Stimulated activated CD8-positive, alpha-beta memory T cell treated with anti-CD3 and anti-CD28 coated beads, Interleukin-12 subunit alpha, Interleukin-12 subunit beta, amount 100 ng/mL, for 24 hours (primary cell): ENCODE data around the gene CCDC17.

Experiments
- DNase-seq: peaks from one replicate; pipeline ENCODE4 v3.0.0-alpha.2; 2020; ENCODE audit errors: extremely low read depth

Gene CCDC17

DNA sequence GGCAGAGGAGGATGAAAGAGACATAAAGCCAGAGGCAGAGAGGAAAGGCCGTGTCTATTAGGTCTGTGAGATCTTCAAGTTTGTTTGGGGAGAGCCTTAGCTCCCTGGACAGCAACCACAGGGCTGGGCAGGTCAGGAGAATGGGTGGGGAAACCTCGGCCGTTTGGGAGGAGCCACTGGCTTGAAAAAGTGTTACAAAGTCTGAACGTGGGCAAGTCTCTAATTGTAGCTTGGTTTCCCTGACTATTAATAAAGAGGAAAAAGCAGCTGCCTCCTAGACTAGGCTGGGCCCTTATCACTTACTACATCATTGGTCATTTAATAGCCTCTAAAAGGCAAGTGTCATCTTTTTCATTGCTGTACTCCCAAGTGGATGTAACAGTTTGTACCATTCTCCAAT, at the start of gene CCDC17:
TSS of gene CCDC17 (minus strand) at position 83 of the 400 bp plus-strand sequence. CDS start 145 bp downstream, outside the sequence.
- no peak for DNase-seq

DNA sequence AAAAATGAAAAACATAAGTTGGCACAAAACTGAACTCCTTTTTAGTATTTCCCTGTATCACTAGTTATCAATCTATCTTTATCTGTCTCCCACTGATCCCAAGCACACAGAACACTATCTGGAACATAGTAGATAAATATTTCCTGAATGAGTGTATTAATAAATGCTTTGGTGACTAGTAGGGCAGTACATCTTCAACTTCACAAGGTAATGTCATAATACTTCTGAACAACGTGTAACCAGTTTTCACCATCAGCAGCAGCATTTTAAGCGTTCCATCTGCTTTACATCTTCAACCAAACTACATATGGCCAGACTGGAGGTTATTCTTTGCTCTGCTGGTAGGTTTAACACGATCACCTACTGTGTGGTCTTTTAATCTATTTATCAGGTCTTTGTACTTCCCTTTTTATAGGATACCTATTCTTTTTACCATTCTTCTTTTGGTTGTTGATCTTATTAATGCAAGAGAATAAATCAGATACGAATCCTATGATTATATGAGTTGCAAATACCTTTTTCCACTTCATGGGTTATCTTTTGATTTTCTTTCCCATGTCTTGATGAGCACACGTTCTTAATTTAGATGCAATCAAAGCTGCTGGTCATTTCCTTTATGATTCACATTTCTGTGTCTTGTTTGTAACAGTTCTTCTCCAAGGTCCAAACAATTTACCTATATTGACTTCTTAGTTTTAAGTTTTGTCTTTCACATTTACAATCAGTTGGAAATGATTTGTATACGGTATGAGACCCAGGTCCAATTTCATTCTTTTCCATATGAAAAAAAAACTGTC, 46.2 kb upstream of the CCDC17 start:
- no peak for DNase-seq

DNA sequence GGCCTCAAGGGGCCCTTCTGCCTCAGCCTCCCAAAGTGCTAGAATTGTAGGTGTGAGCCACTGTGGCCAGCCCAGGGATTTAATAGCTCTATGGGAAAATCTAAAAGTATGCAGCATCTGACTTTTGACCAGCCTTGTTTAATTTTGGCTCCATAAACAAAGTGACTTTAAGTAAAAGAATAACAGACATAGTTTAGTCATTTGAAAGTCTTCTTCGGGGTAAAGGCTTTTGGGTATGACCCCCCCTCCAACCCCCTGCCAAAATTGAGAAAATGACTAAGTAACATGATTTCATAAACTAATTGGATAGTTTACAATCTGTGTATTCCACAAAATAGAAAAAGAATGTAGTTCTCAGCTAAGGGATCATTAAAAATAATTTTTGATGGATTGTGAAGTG, 45.5 kb upstream of the CCDC17 start:
- no peak for DNase-seq

DNA sequence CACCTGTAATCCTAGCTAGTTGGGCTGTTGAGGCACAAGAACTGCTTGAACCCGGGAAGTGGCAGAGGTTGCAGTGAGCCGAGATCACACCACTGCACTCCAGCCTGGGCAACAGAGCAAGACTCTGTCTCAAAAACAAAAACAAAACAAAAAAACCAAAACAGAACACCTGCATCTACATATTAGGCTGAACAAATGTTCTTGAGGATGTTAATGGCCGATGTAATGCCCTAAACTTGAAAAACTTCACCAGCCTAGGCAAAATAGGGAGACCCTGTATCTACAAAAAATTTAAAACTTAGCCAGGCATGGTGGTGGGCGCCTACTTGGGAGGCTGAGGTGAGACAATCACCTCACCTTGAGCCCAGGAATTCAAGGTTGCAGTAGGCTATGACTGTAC, 44.7 kb upstream of the CCDC17 start:
- DNase-seq = no peak

DNA sequence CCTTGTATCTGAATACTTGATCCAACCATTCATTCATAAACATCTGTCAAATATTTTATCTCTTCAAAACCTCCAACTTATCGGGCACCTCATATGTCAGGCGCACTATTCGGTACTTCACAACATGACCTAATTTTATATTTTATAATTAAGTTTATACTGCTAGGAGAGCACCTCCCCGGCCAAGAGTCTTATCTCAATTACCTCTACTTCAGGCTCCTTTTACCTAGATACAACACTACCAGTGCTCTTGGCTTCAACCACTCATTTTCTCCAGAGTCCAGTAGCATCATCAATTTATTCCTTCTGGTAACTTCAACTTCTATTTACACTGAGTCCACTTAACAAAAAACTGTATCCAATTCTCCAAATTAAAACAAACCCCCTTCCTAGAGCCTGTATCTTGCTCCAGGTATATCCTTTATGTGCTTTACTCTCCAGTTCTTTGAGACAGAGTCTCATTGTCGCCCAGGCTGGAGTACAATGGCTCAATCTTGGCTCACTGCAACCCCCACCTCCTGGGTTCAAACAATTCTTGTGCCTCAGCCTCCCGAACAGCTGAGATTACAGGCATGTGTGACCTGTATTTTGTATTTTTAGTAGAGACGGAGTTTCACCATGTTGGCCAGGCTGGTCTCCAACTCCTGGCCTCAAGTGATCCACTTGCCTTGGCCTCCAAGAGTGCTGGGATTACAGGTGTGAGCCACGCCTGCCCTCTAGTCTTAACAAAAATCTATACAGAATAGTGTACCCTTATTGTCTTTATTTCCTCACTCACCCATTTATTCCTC, 43.7 kb upstream of the CCDC17 start:
- no peak for DNase-seq

DNA sequence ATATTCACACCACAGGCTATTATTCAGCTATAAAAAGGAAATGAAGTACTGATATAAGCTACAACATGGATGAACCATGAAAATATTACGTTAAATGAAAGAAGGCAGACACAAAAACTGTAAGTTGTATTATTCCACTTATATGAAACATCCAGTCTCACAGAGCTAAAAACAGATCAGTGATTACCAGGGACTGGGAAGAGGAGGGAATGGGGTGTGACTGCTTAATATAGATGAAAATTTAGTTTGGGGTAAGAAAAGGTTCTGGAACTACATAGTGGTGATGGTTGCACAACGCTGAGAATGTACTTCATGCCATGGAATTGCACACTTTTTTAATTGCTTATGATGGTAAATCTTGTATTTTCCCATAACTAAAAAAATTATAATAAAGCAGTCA, 43.0 kb upstream of the CCDC17 start:
- DNase-seq = no peak

DNA sequence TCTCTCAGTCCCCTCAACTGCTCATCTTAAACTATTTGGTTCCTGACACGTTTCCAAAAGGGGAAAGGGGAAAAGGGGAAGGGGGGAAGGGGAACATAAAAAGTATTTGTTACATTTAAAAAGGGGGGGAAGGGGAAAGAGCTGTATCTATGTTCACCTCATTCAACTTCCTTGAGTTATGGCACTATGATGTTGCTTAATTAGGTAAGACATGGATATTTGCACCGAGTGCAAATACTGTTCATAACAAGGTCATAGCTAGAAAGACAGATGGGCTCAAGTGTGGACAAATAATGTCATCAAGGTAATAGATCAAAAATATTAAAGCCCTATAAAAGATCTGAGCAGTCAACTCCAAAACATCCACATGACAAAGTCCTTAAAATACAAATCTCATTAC, 36.5 kb upstream of the CCDC17 start:
- no peak for DNase-seq

DNA sequence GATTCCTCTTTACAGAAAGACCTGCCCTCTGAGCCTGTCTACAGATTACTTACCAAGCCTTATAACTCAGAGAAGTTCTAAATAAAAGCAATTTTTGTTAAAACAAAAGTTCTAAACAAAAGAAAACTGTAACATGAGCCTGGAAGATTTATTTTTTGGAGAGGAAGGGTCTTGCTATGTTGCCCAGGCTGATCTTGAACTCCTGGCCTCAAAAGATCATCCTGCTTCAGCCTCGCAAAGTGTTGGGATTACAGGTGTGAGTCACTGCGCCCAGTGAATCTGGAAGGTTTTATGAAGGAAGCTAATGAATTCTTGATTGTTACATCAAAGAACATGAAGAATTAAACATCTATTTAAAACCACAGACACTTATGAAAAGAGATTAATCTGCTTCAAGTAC, 35.4 kb upstream of the CCDC17 start:
- DNase-seq = no peak

DNA sequence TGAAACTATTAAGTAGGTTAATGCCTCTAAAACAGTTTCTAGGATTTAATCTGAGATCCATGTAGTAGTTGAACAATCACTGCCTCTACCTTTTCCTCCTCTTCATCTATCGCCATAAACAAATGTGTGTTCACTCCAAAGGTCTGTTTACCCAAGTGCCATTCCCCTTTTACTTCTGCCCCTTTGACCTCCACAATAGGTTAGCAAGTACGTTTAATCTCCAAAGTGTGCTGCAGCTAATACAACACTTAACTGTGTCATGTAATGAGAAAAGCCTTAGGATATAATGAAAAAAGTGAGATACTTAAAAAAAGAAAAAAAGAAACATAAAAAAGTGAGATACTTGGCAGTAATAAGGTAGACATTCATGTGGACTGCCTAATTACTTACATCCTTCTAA, 34.3 kb upstream of the CCDC17 start:
- DNase-seq = no peak

DNA sequence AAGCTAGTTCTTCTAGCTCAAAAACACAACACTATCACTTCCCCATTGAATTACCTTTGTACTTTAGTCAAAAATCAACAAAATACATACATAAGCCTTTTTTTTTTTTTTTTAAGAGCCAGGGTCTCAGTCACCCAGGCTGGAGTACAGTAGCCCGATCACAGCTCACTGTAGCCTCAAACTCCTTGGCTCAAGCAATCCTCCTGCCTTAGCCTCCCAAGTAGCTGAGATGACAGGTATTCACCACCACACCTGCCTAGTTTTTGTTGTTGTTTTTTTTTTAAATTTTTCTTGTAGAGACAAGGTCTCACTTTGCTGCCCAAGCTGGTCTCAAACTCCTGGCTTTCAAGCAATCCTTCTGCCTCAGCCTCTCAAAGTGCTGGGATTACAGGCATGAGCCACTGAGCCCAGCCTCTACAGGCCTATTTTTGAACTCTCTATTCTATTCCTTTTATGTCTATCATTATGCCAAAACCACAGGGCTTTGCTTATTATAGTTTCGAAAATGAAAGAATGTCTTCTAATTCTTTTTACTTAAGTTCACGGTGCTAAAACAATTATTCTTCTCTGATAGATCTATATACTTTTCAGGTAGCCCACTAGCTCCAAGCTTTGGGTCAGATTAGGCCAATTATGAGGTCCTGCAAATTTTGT, 32.8 kb upstream of the CCDC17 start:
- DNase-seq = no peak

DNA sequence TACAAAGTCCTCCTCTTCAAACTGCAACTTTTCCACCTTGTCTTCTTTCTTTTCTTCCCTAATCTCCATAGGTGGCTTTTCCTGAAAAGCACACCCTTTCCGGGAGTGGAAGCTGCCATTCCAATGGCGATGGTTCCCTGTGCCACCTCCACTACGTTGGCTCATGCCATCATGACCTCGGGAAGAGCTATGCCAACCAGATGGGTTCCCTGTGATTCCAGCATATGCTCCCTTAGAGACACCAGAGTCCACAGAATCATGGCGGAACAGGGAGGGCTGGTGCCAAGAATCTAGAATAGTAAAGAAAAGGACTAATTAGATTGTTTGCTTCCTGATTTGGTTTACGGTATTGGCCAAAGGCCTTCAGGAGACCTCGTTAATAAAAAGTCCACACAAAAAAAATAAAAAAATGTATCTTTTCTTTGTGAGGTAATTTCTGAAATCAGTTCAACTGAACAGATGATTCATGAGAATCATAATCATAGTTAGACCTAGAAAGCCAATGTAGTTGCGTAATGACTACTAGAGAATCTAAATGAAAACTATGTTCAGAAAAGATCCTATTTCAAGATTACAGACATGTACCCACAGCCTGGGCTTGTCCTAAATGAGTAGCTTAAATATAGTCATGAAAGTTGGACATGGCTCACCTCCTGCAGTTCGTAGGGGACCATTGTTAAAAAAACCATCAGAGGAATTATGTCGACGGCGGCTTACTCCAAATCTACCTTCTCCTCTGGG, 30.9 kb upstream of the CCDC17 start:
- DNase-seq = no peak

DNA sequence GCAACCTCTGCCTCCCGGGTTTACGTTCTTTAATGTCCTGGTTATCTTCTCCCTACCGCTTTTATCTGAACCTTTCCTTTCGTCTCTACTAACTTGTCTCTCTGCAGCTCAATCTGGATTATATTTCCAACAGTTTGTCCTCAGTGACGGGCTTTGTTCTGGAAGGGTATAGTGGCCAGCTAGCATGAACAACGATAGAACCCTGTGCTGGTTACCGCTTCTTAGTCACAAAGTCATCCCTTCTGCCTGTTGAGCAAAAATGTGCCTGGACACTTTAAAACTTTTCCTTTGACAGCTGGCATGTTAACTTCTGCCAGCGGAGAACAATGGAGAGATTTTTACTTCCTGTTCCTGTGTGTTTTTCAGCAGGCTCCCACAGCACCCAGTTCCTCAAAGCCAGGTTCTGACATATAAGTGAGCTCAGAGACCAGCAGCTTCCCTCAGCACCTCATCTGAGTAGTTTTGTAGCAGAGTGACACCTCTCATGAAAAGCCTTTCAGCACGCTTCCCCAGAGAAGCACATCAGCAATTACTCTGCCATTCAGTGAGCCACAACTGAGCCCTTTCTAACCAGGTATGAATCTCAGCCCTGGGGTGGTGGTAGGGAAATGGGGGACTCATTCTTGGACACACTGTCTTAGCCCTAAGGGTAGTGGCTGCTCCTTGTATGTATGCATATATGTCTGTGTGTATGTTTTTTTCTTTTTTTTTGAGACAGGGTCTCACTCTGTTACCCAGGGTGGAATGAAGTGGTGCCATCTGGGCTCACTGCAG, 23.6 kb upstream of the CCDC17 start:
- no peak for DNase-seq

DNA sequence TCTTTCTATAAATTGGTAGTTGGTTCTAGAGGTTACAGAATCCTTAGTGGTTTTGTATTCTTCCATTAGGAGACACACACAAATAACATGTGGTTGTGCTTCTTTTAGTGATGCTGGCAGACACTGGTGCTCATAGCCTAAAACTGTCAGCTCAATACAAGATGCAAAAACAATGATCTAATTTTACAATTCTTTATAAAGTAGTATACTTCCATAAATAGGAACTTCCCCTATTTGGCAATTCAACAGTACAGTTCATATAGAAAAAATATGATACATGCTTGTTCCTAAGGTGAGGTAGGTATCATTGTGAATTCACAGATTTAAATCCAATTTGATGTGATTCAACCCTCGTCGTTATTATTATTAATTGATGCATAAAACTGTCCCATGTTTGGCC, 20.8 kb upstream of the CCDC17 start:
- no peak for DNase-seq

DNA sequence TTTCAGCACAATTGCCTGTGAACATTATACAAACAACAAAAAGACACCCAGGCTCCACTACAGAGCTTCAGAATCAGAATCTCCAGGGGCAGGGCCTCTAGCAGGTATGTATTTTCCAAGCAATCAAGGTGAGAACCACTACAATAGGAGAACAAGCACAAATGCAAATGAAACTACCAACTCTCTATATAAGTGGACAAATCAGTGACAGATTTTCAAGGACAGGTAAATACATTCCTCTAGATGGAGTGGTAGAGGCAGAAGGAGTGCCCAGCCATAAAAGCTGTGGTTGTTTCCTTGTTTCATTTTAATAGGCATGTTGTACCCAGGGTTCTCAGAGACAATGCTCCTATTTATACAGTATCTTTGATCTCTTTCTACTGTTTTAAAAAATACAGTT, 20.1 kb upstream of the CCDC17 start:
- DNase-seq = no peak

DNA sequence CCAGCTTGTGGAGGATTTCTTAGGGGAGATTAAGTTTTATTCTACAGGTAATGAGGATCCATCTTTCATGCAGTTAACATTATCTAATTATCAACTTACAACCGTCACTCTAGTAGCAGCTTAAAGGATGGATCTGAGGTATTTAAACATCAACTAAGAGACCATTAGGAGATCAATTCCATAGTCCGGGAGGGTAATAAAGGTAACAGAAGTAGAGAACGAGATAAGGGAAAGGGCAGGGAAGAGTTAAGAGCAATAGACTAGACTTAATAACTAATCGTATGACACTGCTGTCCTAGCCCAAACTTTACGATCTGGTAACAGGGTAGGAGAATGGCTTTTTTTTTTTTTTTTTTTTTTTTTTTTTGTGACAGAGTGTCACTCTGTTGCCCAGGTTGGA, 19.5 kb upstream of the CCDC17 start:
- no peak for DNase-seq

DNA sequence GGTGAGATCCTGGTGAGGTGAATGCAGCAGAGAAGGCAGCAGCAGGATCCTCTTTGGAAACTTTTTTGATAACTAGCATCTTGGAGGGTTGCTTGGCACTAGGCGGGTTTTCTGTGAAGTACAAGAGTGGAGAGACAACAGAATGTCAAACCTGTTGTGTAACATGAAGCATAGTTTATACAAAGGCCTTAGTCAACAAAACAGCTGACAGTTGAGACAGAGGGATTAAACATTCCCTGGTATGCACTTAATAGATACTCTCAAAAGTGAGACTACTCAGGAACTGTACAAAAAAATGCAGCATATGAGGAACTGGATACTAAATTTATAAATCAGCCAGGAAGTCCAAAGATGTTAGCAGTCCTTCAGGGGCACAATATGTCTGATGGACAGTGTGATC, 16.4 kb upstream of the CCDC17 start:
- DNase-seq = no peak

DNA sequence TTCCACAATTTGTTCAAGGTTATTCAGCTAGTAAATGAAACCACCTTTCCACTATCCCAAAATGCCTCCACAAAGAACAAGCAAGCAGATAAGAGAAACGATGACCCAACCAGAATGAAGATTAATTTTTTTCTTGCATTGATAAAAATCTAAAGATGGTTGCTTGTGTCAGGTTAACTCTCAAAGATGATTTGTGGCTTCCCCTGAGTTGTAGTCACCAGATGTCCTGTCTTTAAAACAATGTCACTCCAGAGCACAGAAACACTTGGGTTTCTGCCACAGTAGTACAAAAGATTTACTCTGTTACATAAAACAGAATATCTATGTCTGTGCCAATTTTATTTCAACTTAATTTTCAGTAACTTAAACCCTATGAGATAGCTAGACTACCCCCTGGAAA, 11.4 kb upstream of the CCDC17 start:
- no peak for DNase-seq

DNA sequence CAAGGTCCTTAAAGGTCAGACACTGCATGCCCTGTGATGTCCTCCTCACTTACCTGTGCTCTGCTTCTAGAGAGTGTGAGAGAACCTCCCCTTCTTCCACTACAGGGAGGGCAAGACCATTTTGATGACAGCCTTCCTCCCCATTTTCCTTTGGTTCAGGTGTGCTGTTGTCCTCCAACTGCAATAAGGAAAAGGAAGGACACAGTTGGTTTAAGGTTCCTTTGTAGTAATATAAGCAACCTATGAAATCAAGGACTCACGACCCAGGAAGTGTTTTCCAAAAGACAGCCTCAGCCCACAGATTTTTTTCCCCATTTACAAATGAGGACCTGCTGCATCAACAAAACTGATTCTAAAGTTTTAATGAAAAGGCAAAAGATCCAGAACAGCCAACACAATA, 6.6 kb upstream of the CCDC17 start:
- no peak for DNase-seq

DNA sequence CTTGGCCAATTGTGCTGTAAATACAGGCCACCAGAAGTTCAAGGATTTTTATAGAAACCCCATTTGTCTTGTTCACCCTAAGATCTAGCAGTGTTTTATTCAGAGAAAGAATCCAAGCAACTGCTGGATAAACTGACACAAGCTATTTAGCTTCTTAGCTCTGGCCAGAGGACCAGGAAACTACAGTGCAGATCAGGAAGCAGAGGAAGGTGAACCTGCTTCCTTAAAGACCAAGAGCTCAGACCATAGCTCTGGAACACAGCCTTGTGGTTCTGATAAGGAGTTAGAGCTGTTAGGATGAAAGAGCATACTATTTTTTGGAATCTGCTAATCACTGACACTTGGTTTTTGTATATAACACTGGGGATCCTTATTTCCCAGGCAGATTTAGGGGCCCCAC, 5.2 kb upstream of the CCDC17 start:
- DNase-seq = no peak

DNA sequence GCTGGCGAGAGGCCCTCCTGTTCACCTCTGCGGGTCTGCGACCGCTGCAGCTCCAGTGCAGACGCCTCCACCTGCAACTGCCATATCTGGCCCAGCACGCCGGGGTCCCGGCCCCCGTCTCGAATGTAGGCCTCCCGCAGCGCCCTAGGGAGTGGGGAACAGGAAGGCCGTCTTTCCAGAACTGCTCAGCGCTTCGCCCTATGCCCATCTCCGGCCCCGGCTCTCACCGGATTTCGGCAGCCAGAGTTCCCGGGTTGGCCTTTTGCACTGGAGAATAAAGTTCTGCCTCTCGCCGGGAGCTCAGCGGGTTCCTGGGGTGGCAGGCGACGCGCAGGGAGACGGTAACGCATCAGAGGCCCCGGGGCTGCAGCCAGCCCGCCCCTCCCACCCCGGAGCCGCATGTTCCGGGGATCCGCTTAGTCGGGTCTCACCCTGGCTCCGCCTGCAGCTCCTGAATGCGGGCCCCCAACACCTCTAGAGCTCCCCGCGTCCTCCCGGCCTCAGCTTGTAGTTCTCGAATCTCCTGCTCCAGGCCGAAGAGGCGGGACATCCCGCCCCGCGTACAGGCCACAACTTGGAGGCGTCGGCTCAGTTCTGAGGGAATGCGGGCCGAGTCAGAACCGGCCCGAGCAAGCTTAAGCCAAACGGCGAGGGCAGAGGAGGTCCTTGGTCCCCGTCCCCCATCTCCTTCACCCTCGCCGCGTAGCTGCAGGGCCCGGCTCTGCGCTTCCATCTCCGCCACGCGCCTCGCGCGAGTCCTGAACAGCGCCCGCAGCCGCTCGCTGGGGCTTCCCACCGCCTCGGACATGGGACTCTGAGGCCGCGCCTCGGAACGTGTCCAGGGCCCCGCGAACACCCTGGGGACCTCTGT, 1.1 kb downstream of the CCDC17 start:
- DNase-seq = no peak
